Measurements from ENCODE around the gene ASB1. TPM values are rescaled to one million over a fixed set of nuclear protein-coding genes. Genes with fewer than 3 reads are reported as not detected.

ASB1 gene
- total RNA-seq, 2 donors from 2014 or later = 34.0 to 35.3 TPM

- no peaks in the 10 kb centered on the region for H3K36me3 Mint-ChIP-seq (ENCODE audit: low read depth)
- no peak overlapping the region for H3K4me3 Mint-ChIP-seq
- H3K27me3 Mint-ChIP-seq = no peaks in the 10 kb centered on the region
- H3K9me3 Mint-ChIP-seq = no peaks in the 10 kb centered on the region
- no peak for ATAC-seq (replicated peaks)
- H3K27ac Mint-ChIP-seq = peak overlapping the region; percentile 28
- peaks cover 24% of the 10 kb centered on the region for H3K4me1 Mint-ChIP-seq
Observed at GRCh38 chr2:238492840-238493239, 66.1 kb downstream of the ASB1 start.

- no peaks in the 10 kb centered on the region for H3K27me3 Mint-ChIP-seq
- H3K4me1 Mint-ChIP-seq = peaks cover 24% of the 10 kb centered on the region
- no peaks in the 10 kb centered on the region for H3K36me3 Mint-ChIP-seq (ENCODE audit: low read depth)
- H3K4me3 Mint-ChIP-seq = peak overlapping the region; percentile 28
- H3K27ac Mint-ChIP-seq = peak overlapping the region; percentile 23
- H3K9me3 Mint-ChIP-seq = no peaks in the 10 kb centered on the region
- no peak for ATAC-seq (replicated peaks)
Observed at GRCh38 chr2:238493411-238493810, 66.7 kb downstream of the ASB1 start.

GRCh38 chr2:238493880-238494572, 67.3 kb downstream of the ASB1 start:
- H3K27me3 Mint-ChIP-seq = no peaks in the 10 kb centered on the region
- no peaks in the 10 kb centered on the region for H3K9me3 Mint-ChIP-seq
- H3K4me3 Mint-ChIP-seq = peak overlapping the region; percentile 28
- no peaks in the 10 kb centered on the region for H3K36me3 Mint-ChIP-seq (ENCODE audit: low read depth)
- ATAC-seq (replicated peaks) = peak; percentile 90
- peak overlapping the region; percentile 23 for H3K27ac Mint-ChIP-seq
- H3K4me1 Mint-ChIP-seq = peaks cover 24% of the 10 kb centered on the region

GRCh38 chr2:238494573-238494961, 67.8 kb downstream of the ASB1 start:
- H3K27ac Mint-ChIP-seq = no peak overlapping the region
- peaks cover 24% of the 10 kb centered on the region for H3K4me1 Mint-ChIP-seq
- no peaks in the 10 kb centered on the region for H3K27me3 Mint-ChIP-seq
- H3K9me3 Mint-ChIP-seq = no peaks in the 10 kb centered on the region
- H3K4me3 Mint-ChIP-seq = peak overlapping the region; percentile 28
- no peak for ATAC-seq (replicated peaks)
- H3K36me3 Mint-ChIP-seq (ENCODE audit: low read depth) = no peaks in the 10 kb centered on the region

GRCh38 chr2:238495422-238495821, 68.7 kb downstream of the ASB1 start:
- no peak overlapping the region for H3K27ac Mint-ChIP-seq
- ATAC-seq (replicated peaks) = no peak
- peak overlapping the region; percentile 28 for H3K4me3 Mint-ChIP-seq
- no peaks in the 10 kb centered on the region for H3K27me3 Mint-ChIP-seq
- H3K4me1 Mint-ChIP-seq = peaks cover 24% of the 10 kb centered on the region
- no peaks in the 10 kb centered on the region for H3K36me3 Mint-ChIP-seq (ENCODE audit: low read depth)
- no peaks in the 10 kb centered on the region for H3K9me3 Mint-ChIP-seq

- Mint-ChIP-seq H3K4me3 (no peak overlapping the region), H3K4me1 (peaks cover 24% of the 10 kb centered on the region), H3K9me3 (no peaks in the 10 kb centered on the region), H3K27me3 (no peaks in the 10 kb centered on the region), H3K36me3 (ENCODE audit: low read depth) (no peaks in the 10 kb centered on the region), H3K27ac (no peak overlapping the region)
- ATAC-seq (replicated peaks) = no peak
Observed at GRCh38 chr2:238496756-238497609, 70.3 kb downstream of the ASB1 start.

GRCh38 chr2:238497610-238498005, 70.9 kb downstream of the ASB1 start:
- Mint-ChIP-seq H3K4me1 (peaks cover 23% of the 10 kb centered on the region), H3K27ac (no peak overlapping the region), H3K9me3 (no peaks in the 10 kb centered on the region), H3K4me3 (no peak overlapping the region), H3K36me3 (ENCODE audit: low read depth) (no peaks in the 10 kb centered on the region), H3K27me3 (no peaks in the 10 kb centered on the region)
- ATAC-seq (replicated peaks) = no peak

GRCh38 chr2:238498188-238498587, 71.5 kb downstream of the ASB1 start:
- ATAC-seq (replicated peaks) = no peak
- H3K36me3 Mint-ChIP-seq (ENCODE audit: low read depth) = no peaks in the 10 kb centered on the region
- no peak overlapping the region for H3K4me3 Mint-ChIP-seq
- no peaks in the 10 kb centered on the region for H3K9me3 Mint-ChIP-seq
- H3K4me1 Mint-ChIP-seq = peaks cover 20% of the 10 kb centered on the region
- no peaks in the 10 kb centered on the region for H3K27me3 Mint-ChIP-seq
- peak overlapping the region; percentile 17 for H3K27ac Mint-ChIP-seq

GRCh38 chr2:238498691-238499295, 72.1 kb downstream of the ASB1 start:
- ATAC-seq (replicated peaks) = no peak
- no peaks in the 10 kb centered on the region for H3K9me3 Mint-ChIP-seq

GRCh38 chr2:238499731-238500580, 73.2 kb downstream of the ASB1 start:
- H3K4me1 Mint-ChIP-seq = peaks cover 6% of the 10 kb centered on the region
- H3K4me3 Mint-ChIP-seq = no peak overlapping the region
- H3K36me3 Mint-ChIP-seq (ENCODE audit: low read depth) = no peaks in the 10 kb centered on the region
- no peak overlapping the region for H3K27ac Mint-ChIP-seq
- no peak for ATAC-seq (replicated peaks)
- no peaks in the 10 kb centered on the region for H3K9me3 Mint-ChIP-seq
- no peaks in the 10 kb centered on the region for H3K27me3 Mint-ChIP-seq

More at GRCh38 chr2:238498691-238499295, 72.1 kb downstream of the ASB1 start:
- H3K27me3 Mint-ChIP-seq = no peaks in the 10 kb centered on the region
- no peak overlapping the region for H3K27ac Mint-ChIP-seq
- no peak overlapping the region for H3K4me3 Mint-ChIP-seq
- H3K36me3 Mint-ChIP-seq (ENCODE audit: low read depth) = no peaks in the 10 kb centered on the region
- peaks cover 16% of the 10 kb centered on the region for H3K4me1 Mint-ChIP-seq

- no peaks in the 10 kb centered on the region for H3K4me1 Mint-ChIP-seq
- no peaks in the 10 kb centered on the region for H3K36me3 Mint-ChIP-seq (ENCODE audit: low read depth)
- ATAC-seq (replicated peaks) = no peak
- H3K27me3 Mint-ChIP-seq = no peaks in the 10 kb centered on the region
- no peak overlapping the region for H3K27ac Mint-ChIP-seq
- no peaks in the 10 kb centered on the region for H3K9me3 Mint-ChIP-seq
- H3K4me3 Mint-ChIP-seq = no peak overlapping the region
Observed at GRCh38 chr2:238501311-238501710, 74.6 kb downstream of the ASB1 start.

Measured in activated T-helper 17 cell treated with anti-CD3 and anti-CD28 coated beads, Interleukin-2, amount 50 U/mL, for 72 hours (primary cell).